ENCODE measurements around the gene VCP. TPM values are rescaled to one million over a fixed set of nuclear protein-coding genes. Genes with fewer than 3 reads are reported as not detected.

The VCP gene
- total RNA-seq, 1 experiment from 2014 or later = 170 TPM

GRCh38 chr9:35042891-35043545 is 29.4 kb downstream of the VCP start:
- TF ChIP-seq ATF3 (IDR thresholded peaks at IDR 0.05) = no peak
- no peak for TF ChIP-seq TCF7L2 (IDR thresholded peaks at IDR 0.05; ENCODE audit: borderline replicate concordance, extremely low read depth, insufficient read depth, insufficient read length)
- TF ChIP-seq ZNF274 (IDR thresholded peaks at IDR 0.05; ENCODE audit: low read depth, low read length) = no peak
- no peak for TF ChIP-seq REST (IDR thresholded peaks at IDR 0.05; ENCODE audit: low read depth)
- no peak for TF ChIP-seq POLR2A (IDR thresholded peaks at IDR 0.05; ENCODE audit: borderline replicate concordance, extremely low read depth, insufficient read depth, insufficient read length)
- no peak for TF ChIP-seq ELF1 (IDR thresholded peaks at IDR 0.05; ENCODE audit: borderline replicate concordance, low read depth)
- TF ChIP-seq EZH2 (IDR thresholded peaks at IDR 0.05) = no peak
- TF ChIP-seq EGR1 (IDR thresholded peaks at IDR 0.05; ENCODE audit: low read depth) = no peak
- TF ChIP-seq SRF (IDR thresholded peaks at IDR 0.05; ENCODE audit: low read depth) = no peak
- no peak for TF ChIP-seq CEBPB (IDR thresholded peaks at IDR 0.05; ENCODE audit: low read depth)
- H3K4me1 ChIP-seq (ENCODE audit: control insufficient read depth in 1 of 2, insufficient read depth in 2 of 2, low read length in 2 of 2) = no peaks in the 10 kb centered on the region
- ChIA-PET RAD21 (ENCODE audit: low non-redundant PET in 1 of 2, low total read pairs in 2 of 2, uncharacterized antibody in 2 of 2, unreplicated experiment in 2 of 2) (no interaction called here), POLR2A (no interaction called here), CTCF (no interaction called here)
- H3K9me3 ChIP-seq (ENCODE audit: control insufficient read depth in 1 of 2, insufficient read depth in 1 of 2, low read depth in 1 of 2, low read length in 2 of 2) = no peaks in the 10 kb centered on the region
- H3K4me2 ChIP-seq (ENCODE audit: low read length) = no peak overlapping the region
- no peak overlapping the region for H2AFZ ChIP-seq (ENCODE audit: low read depth, low read length, poor library complexity, severe bottlenecking)
- intact Hi-C loops (cut with micrococcal nuclease) = no loop called here
- DNase-seq (ENCODE audit: low read depth, low spot score) (no peak), ATAC-seq (no peak)
- no peaks in the 10 kb centered on the region for H4K20me1 ChIP-seq (ENCODE audit: insufficient read depth)
- no peak overlapping the region for H3K9ac ChIP-seq (ENCODE audit: low read length)
- H3K36me3 ChIP-seq (ENCODE audit: control insufficient read depth in 1 of 2, insufficient read depth in 2 of 2, low read length in 2 of 2) = no peaks in the 10 kb centered on the region
- H3K4me3 ChIP-seq (replicated peaks in 1 of 2; ENCODE audit: low read depth in 1 of 2, low read length in 2 of 2) = no peak overlapping the region
- no peaks in the 10 kb centered on the region for H3K9me2 ChIP-seq (ENCODE audit: insufficient read depth)
- no peaks in the 10 kb centered on the region for H3K79me2 ChIP-seq (ENCODE audit: insufficient read depth, low read length)
- H3K27me3 ChIP-seq (ENCODE audit: insufficient read depth, low read length) = no peaks in the 10 kb centered on the region
- H3K27ac ChIP-seq (ENCODE audit: low read depth, low read length) = no peak overlapping the region
- no TSS peak for BruUV-seq (replicated peaks)
